Measurements from ENCODE around the gene L1CAM. TPM values are rescaled to one million over a fixed set of nuclear protein-coding genes. Genes with fewer than 3 reads are reported as not detected.

Gene L1CAM
- polyA plus RNA-seq, 1 of the 3 experiments (the other 2 are of a cell fraction), result 1.9 TPM

GRCh38 chrX:153887385-153887784, 1.4 kb upstream of the L1CAM start:
- no peak overlapping the region for H3K9ac ChIP-seq
- 42% methylated on average over 7 of the region's 8 CpGs for WGBS (ENCODE audit: low lambda C conversion rate)
- ChIA-PET CTCF (no interaction called here), POLR2A (interaction anchor here (1.7 kb wide), 1 partner anchor 40 kb away, joined by 5 read pairs; no protein-coding TSS in a partner anchor)
- no peak for TF ChIP-seq RCOR1 (IDR thresholded peaks at IDR 0.05; ENCODE audit: low read length)
- H3K4me1 ChIP-seq (ENCODE audit: control insufficient read depth in 1 of 2, insufficient read depth in 2 of 2, low read depth in 1 of 2, low read length in 1 of 2), result peaks cover 0 to 25% of the 10 kb centered on the region in 2 experiments; a peak in 1 of 4 replicates
- no peaks in the 10 kb centered on the region for H3K36me3 ChIP-seq (replicated peaks in 1 of 2; ENCODE audit: control insufficient read depth in 1 of 2, insufficient read depth in 2 of 2, low read length in 1 of 2)
- no peaks in the 10 kb centered on the region for H3K9me3 ChIP-seq
- H3K9me2 ChIP-seq, result no peaks in the 10 kb centered on the region
- no peak overlapping the region for H2AFZ ChIP-seq (ENCODE audit: low read depth)
- H3F3A ChIP-seq (replicated peaks; ENCODE audit: insufficient read depth), result no peaks in the 10 kb centered on the region
- no peak for DNase-seq
- no peaks in the 10 kb centered on the region for H3K79me2 ChIP-seq (ENCODE audit: insufficient read depth)
- H3K27ac ChIP-seq (ENCODE audit: low read depth in 2 of 2, low read length in 1 of 2), result no peak overlapping the region
- no peak overlapping the region for H3K4me2 ChIP-seq
- no peaks in the 10 kb centered on the region for H4K20me1 ChIP-seq (ENCODE audit: insufficient read depth)
- no peak overlapping the region for H3K4me3 ChIP-seq (ENCODE audit: low read depth in 2 of 2, low read length in 1 of 2)
- H3K27me3 ChIP-seq (ENCODE audit: insufficient read depth), result peaks cover 39% of the 10 kb centered on the region

GRCh38 chrX:153886915-153887314, 942 bp upstream of the L1CAM start:
- H3K27me3 ChIP-seq (ENCODE audit: insufficient read depth), result peaks cover 41% of the 10 kb centered on the region
- no peak overlapping the region for H3K4me2 ChIP-seq
- H3K9me3 ChIP-seq, result no peaks in the 10 kb centered on the region
- no peak overlapping the region for H3K4me3 ChIP-seq (ENCODE audit: low read depth in 2 of 2, low read length in 1 of 2)
- ChIA-PET CTCF (no interaction called here), POLR2A (interaction anchor here (1.2 to 1.7 kb wide), 2 partner anchors 13 to 40 kb away, joined by 4 to 5 read pairs; no protein-coding TSS in a partner anchor)
- no peaks in the 10 kb centered on the region for H4K20me1 ChIP-seq (ENCODE audit: insufficient read depth)
- H3K4me1 ChIP-seq (ENCODE audit: control insufficient read depth in 1 of 2, insufficient read depth in 2 of 2, low read depth in 1 of 2, low read length in 1 of 2), result peaks cover 0 to 25% of the 10 kb centered on the region in 2 experiments; a peak in 1 of 4 replicates
- no peak overlapping the region for H3K27ac ChIP-seq (ENCODE audit: low read depth in 2 of 2, low read length in 1 of 2)
- no peaks in the 10 kb centered on the region for H3K9me2 ChIP-seq
- WGBS (ENCODE audit: low lambda C conversion rate), result 61% methylated on average over 12 of the region's 13 CpGs
- TF ChIP-seq TCF12 (IDR thresholded peaks at IDR 0.05) (no peak), TAF1 (IDR thresholded peaks at IDR 0.05; ENCODE audit: borderline replicate concordance, low read depth, low read length) (no peak), EP300 (IDR thresholded peaks at IDR 0.05; ENCODE audit: borderline replicate concordance in 1 of 2, low read depth in 1 of 2, low read length in 1 of 2) (no peak), FOSL2 (IDR thresholded peaks at IDR 0.05; ENCODE audit: borderline replicate concordance, low read depth) (no peak), GATA2 (CRISPR knock-in tag; IDR thresholded peaks at IDR 0.05) (no peak), IRF3 (IDR thresholded peaks at IDR 0.05; ENCODE audit: low read depth, low read length) (no peak), SMC3 (IDR thresholded peaks at IDR 0.05; ENCODE audit: low read depth, low read length) (no peak), FOXJ3 (CRISPR knock-in tag; IDR thresholded peaks at IDR 0.05) (no peak), RXRA (IDR thresholded peaks at IDR 0.05; ENCODE audit: borderline replicate concordance, low read depth) (no peak), ZBTB33 (IDR thresholded peaks at IDR 0.05; ENCODE audit: borderline replicate concordance, low read depth) (no peak), SIN3A (IDR thresholded peaks at IDR 0.05; ENCODE audit: borderline replicate concordance, low read depth, low read length) (no peak), RFX5 (IDR thresholded peaks at IDR 0.05; ENCODE audit: low read length) (no peak), RCOR1 (IDR thresholded peaks at IDR 0.05; ENCODE audit: low read length) (no peak)
- TF ChIP-seq, protein P1, sequence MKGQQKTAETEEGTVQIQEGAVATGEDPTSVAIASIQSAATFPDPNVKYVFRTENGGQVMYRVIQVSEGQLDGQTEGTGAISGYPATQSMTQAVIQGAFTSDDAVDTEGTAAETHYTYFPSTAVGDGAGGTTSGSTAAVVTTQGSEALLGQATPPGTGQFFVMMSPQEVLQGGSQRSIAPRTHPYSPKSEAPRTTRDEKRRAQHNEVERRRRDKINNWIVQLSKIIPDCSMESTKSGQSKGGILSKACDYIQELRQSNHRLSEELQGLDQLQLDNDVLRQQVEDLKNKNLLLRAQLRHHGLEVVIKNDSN (IDR thresholded peaks at IDR 0.05; ENCODE audit: borderline replicate concordance, low read depth), result no peak
- TF ChIP-seq, protein P2, sequence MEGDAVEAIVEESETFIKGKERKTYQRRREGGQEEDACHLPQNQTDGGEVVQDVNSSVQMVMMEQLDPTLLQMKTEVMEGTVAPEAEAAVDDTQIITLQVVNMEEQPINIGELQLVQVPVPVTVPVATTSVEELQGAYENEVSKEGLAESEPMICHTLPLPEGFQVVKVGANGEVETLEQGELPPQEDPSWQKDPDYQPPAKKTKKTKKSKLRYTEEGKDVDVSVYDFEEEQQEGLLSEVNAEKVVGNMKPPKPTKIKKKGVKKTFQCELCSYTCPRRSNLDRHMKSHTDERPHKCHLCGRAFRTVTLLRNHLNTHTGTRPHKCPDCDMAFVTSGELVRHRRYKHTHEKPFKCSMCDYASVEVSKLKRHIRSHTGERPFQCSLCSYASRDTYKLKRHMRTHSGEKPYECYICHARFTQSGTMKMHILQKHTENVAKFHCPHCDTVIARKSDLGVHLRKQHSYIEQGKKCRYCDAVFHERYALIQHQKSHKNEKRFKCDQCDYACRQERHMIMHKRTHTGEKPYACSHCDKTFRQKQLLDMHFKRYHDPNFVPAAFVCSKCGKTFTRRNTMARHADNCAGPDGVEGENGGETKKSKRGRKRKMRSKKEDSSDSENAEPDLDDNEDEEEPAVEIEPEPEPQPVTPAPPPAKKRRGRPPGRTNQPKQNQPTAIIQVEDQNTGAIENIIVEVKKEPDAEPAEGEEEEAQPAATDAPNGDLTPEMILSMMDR (IDR thresholded peaks at IDR 0.05), result no peak
- TF ChIP-seq, protein P3, sequence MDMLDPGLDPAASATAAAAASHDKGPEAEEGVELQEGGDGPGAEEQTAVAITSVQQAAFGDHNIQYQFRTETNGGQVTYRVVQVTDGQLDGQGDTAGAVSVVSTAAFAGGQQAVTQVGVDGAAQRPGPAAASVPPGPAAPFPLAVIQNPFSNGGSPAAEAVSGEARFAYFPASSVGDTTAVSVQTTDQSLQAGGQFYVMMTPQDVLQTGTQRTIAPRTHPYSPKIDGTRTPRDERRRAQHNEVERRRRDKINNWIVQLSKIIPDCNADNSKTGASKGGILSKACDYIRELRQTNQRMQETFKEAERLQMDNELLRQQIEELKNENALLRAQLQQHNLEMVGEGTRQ (IDR thresholded peaks at IDR 0.05; ENCODE audit: borderline replicate concordance, low read depth, low read length), result no peak
- no peak overlapping the region for H2AFZ ChIP-seq (ENCODE audit: low read depth)
- no peaks in the 10 kb centered on the region for H3K79me2 ChIP-seq (ENCODE audit: insufficient read depth)
- H3K36me3 ChIP-seq (replicated peaks in 1 of 2; ENCODE audit: control insufficient read depth in 1 of 2, insufficient read depth in 2 of 2, low read length in 1 of 2), result no peaks in the 10 kb centered on the region
- no peak overlapping the region for H3K9ac ChIP-seq
- no peaks in the 10 kb centered on the region for H3F3A ChIP-seq (replicated peaks; ENCODE audit: insufficient read depth)
- DNase-seq, result no peak

Measured in SK-N-SH (cell line).